ENCODE measurements around the gene DGLUCY. TPM values are rescaled to one million over a fixed set of nuclear protein-coding genes. Genes with fewer than 3 reads are reported as not detected.

DGLUCY gene
- total and polyA plus RNA-seq, 2 of the 13 experiments (the other 11 are each of a cell fraction or from before 2014, with no cell fraction given), result 14.8 to 36.3 TPM

- no peak for DNase-seq (ENCODE audit: low spot score)
- no peak overlapping the region for H3K27ac ChIP-seq (ENCODE audit: extremely low read length, insufficient read depth, low read length)
- H2AFZ ChIP-seq (ENCODE audit: low read length), result no peak overlapping the region
- POLR2A ChIA-PET, result no interaction called here
- no peaks in the 10 kb centered on the region for H3K79me2 ChIP-seq (ENCODE audit: insufficient read depth, low read length)
- CTCF ChIA-PET (ENCODE audit: low intra/inter-chr PET ratio, low total read pairs), result no interaction called here
- BruUV-seq (replicated peaks), result no TSS peak
- H4K20me1 ChIP-seq (ENCODE audit: insufficient read depth, low read length), result no peaks in the 10 kb centered on the region
- no peak for FAIRE-seq
- no peak overlapping the region for H3K9ac ChIP-seq (ENCODE audit: insufficient read depth, low read depth, low read length)
- H3K27me3 ChIP-seq (ENCODE audit: control insufficient read depth in 1 of 2, insufficient read depth in 2 of 2, low read length in 2 of 2), result no peaks in the 10 kb centered on the region
- in situ Hi-C loops (cut with HindIII; ENCODE audit: extremely low pct_ligation_motif_present, low pct_unique_long_range_greater_than_20kb), result no loop called here
- no peak overlapping the region for H3K4me3 ChIP-seq (replicated peaks in 1 of 3; ENCODE audit: insufficient read depth in 1 of 3, low read depth in 2 of 3, low read length in 3 of 3)
- no peak for ATAC-seq
- TF ChIP-seq SUZ12 (IDR thresholded peaks at IDR 0.05; ENCODE audit: low read depth, low read length), result no peak
- TF ChIP-seq POLR2AphosphoS2 (IDR thresholded peaks at IDR 0.05; ENCODE audit: low read depth, low read length), result no peak
- TF ChIP-seq ZFP36L1 (CRISPR knock-in tag; IDR thresholded peaks at IDR 0.05), result no peak
- TF ChIP-seq ZNF24 (IDR thresholded peaks at IDR 0.05), result no peak
- no peak for TF ChIP-seq NR3C1 (CRISPR knock-in tag; IDR thresholded peaks at IDR 0.05)
- TF ChIP-seq NFATC3 (CRISPR knock-in tag; IDR thresholded peaks at IDR 0.05), result no peak
- TF ChIP-seq ZNF260 (CRISPR knock-in tag; IDR thresholded peaks at IDR 0.05; ENCODE audit: borderline replicate concordance, low read depth), result no peak
- TF ChIP-seq DRAP1 (CRISPR knock-in tag; IDR thresholded peaks at IDR 0.05), result no peak
- no peak for TF ChIP-seq HNRNPL (IDR thresholded peaks at IDR 0.05; ENCODE audit: low read depth, low read length)
- TF ChIP-seq GRHL1 (CRISPR knock-in tag; conservative IDR thresholded peaks at IDR 0.05), result no peak
- TF ChIP-seq KMT2A (CRISPR knock-in tag; IDR thresholded peaks at IDR 0.05), result no peak
- no peaks in the 10 kb centered on the region for H3K9me3 ChIP-seq (ENCODE audit: low read length)
- no peaks in the 10 kb centered on the region for H3K36me3 ChIP-seq (replicated peaks in 1 of 2; ENCODE audit: control insufficient read depth in 1 of 2, insufficient read depth in 2 of 2, low read length in 2 of 2)
- 83% methylated on average over 6 of the region's 6 CpGs for WGBS (ENCODE audit: low lambda C conversion rate)
- H3K4me2 ChIP-seq (ENCODE audit: low read depth, low read length), result no peak overlapping the region
- peaks cover 9% of the 10 kb centered on the region; the same call in 1 of the 2 replicates for H3K4me1 ChIP-seq (ENCODE audit: insufficient read depth, low read length)
- intact Hi-C loops (cut with micrococcal nuclease; ENCODE audit: unreplicated experiment), result no loop called here
Observed at GRCh38 chr14:91080071-91080470, 33.8 kb upstream of the DGLUCY start.

Measured in HepG2 (cell line).